ENCODE results near the gene TRIM10.
"Not testable (repeated sequence)": the region's sequence is repeated elsewhere in the genome, so short reads cannot be mapped to it uniquely, and the experiment has no call there.

Gene TRIM10

DNA sequence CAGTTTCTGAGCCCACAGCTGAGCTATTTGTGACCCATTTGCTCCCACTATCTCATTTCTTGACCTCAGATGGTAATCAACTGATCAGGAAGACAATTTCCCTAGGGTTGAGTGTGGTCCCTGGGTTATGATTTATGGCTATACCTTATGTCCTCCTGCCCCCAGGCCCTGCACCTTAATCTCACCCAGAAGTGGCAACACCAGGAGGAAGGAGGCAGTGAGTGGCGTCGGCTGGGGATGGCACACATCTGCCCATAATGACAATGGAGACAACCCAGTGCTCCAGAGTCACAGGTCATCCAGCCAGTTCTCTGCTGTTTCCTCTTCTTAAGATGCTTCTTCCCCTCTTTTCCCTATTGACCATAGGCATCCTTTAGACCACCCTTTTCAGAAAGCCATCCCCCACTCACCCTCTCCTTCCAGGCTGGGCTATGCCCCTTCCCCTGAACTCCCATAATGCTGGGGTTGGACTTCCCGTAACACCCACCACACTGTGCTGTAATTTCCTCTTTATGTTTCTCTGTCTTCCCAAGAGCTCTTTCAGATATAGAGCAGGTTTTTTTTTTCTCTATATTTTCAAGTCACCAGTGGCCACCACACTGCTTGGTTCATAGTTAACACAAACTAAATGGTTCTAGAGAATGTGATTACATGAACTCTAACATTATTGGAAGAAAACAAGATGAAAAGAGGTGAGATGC is 8.0 kb downstream of the TRIM10 start:
- no peak for DNase-seq (ENCODE audit: low read depth)

DNA sequence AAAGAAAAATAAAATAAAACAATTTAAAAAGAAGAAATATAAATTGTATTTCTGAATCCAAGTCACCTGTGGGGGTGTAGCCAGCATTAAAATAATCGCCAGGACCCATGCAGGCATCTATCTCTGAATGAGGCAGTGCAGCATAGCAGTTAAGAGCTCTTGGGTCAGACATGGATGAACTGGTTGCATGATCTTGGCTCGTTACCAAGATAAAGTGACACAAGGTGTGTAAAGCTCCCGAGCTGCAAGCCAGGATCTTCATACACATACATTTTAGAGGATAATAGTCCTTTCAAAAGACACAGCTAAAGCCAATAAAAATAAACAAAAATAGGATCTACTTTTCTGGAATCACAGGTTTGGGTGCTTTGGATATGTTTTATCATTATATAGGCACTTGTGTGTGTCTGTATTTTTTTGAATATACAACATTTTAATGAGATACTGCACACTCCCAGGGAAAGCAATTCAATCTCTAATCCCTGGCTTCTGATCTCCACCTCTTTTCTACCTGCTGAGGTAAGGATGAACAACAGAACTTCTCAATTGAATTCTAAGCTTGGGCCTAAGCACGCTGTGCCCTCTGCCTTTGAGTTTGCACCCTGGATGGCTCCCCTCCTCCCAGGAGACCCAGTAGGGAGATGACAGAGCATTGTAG is 8.9 kb downstream of the TRIM10 start:
- DNase-seq (ENCODE audit: low read depth) = no peak

DNA sequence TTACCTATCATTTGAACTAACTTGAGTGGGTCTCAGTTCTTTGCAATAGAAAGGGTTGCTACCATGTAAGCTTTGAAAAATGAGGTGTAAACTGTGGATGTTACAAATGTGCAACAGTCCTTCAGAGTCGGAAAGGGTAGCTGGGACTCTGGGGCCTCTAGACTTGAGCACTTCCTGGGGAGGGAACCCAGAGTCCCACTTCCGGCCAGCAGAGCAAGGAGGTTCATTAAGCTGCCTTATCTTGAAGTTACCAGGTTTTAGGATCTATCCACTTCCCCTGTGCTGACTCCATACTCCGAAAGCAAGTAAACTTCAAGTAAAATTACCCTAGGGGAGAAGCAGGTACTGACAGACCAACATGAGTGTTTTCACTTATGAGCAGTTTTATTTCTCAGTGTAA is 9.4 kb downstream of the TRIM10 start:
- DNase-seq (ENCODE audit: low read depth) = no peak

DNA sequence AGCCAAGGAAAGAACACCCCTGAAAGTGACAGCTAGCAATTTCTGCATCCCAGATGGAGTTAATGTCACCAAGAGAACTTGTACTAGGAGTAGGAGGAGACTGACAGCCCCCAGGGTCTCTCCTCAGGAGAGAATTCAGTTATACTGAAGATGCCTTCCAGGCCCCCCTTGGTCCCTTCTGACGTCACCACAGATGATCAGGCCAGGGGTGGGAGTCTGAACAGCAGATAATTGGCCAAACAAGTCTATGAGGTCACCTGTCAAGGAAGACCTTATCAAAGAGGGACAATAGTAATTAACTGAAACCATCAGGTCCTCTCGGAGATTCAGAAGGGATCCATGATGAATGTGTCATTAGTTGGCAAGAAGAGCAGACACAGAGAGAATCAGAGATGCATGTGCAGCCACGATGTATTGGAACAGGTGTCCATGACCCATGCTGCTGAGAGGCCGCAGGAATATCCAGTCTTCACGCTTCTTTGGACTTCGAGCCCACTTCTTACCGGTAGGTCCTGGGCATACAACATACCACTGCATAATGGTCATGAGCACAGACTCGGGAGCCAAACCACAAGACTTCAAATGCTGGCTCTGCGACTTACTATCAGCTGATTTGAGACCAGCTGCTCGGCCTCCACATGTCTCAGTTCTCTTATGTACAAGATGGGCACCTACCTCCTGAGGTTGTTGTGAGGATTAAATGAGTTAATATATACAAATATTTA is 10.2 kb downstream of the TRIM10 start:
- no peak for DNase-seq (ENCODE audit: low read depth)

DNA sequence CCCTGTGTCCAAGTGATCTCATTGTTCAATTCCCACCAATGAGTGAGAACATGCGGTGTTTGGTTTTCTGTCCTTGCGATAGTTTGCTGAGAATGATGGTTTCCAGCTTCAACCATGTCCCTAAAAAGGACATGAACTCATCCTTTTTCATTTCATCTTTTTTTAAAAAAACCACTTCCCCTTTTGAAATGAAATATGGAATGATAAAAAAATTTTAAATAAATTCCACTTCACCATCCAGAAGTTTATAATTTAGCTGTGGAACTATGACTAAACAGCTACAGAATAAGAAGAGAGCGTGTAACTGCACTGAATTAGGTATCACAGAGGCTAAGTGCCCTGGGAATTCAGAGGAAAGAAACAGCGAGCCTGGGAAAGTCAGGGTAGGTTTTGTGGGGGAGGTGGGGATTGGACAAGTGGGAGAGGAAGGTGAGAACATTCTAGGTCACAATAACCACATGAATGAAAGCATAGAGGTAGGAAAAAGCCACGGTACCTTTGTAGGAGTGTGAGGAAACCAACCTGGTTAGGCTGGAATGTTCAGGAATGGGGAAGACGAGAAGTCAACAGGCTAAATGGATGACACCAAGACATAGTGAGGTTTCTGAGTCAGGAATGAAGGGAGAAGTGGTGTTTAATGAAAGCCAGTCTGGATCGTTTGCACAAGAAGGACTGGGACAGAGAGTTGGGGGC is 11.0 kb downstream of the TRIM10 start:
- DNase-seq (ENCODE audit: low read depth) = no peak

GRCh38 chr6:30149234-30149633 is 11.8 kb downstream of the TRIM10 start:
- no peak for DNase-seq (ENCODE audit: low read depth)

DNA sequence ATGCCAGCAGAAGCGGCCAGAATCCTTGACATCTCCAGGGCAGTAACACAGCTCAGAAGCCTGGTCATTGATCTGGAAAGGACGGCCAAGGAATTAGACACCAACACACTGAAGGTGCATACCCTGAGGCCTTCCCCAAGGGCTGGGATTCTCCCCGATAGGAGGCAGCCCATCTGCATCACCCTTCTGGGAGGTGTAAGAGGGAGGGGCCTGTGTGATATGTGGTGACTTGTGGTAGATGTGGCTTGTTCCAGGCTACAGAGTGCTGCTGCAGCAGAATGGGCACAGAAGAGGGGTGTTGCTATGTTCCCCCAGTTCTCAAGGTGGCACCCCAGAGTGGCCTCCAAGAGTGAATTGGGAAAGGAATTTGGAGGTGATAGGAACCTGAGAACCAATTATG is 13.9 kb downstream of the TRIM10 start:
- no peak for DNase-seq (ENCODE audit: low read depth)

DNA sequence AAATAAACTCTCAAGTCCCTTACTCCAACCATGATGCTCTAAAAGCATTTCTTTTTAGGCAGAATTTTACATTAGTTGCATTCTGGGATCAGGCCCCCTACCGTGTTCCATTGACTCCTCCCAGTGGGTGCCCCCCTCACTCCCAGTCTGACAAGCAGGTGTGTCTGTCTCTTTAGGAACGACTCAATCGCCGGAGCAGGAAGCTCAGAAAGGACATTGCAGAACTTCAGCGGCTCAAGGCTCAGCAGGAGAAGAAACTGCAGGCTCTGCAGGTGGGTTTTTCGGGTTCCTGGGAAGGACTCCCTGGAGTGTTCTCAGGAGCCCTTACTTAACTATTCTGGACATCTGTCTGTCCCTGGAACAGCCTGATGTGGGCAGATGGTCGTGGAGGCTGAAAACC is 15.2 kb downstream of the TRIM10 start:
- DNase-seq (ENCODE audit: low read depth) = no peak

- DNase-seq (ENCODE audit: low read depth) = no peak
These were observed 16.2 kb downstream of the TRIM10 start for GRCh38 chr6:30144811-30145210.

- DNase-seq (ENCODE audit: low read depth) = no peak
These were observed 17.2 kb downstream of the TRIM10 start for GRCh38 chr6:30143780-30144179.

DNA sequence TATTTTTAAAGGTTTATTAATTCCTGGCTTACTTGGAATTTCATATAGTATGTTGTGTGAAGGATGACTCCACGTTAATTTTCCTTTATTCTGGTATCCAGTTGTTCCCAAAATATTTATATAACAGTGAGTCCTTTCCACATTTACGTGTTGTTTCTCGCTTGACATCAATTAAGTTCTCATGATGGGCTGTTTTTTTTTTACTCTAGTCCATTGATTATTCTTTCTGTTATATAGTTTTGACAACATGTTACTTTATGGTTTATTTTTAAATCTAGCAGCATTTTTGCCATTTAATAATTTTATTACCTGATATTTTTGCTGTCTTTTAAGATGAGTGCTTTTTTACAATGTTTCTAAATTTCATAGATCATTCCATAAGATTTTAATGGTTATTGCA is 18.3 kb downstream of the TRIM10 start:
- no peak for DNase-seq (ENCODE audit: low read depth)

- DNase-seq (ENCODE audit: low read depth) = not testable (repeated sequence)
These were observed 20.8 kb downstream of the TRIM10 start for GRCh38 chr6:30140240-30140639.

DNA sequence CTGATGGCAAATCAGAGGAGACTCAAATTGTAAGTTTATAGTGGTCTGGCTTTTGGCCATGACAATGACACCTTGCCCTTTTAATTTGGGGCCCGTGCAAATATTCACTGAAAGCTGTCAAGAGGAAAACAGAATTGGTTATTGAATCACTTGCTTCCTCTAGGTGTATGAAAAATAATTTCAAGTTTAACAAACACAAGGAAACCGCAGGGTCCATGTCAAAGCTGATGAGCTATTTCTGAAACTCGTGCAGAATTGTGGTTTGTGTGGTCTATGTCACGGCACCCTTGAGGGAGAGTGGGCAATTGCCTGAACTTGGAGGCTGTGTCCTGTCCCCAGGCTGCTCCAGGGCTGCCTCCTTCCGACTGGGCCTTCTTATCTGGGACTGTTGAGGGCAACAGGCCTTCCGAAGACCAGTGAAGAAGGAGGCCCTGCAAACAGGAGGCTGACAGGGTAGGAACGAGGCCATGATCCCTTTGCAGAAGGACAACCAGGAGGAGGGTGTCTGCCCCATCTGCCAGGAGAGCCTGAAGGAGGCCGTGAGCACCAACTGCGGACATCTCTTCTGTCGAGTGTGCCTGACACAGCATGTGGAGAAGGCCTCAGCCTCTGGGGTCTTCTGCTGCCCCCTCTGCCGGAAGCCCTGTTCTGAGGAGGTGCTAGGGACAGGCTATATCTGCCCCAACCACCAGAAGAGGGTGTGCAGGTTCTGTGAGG is 24.3 kb downstream of the TRIM10 start:
- DNase-seq (ENCODE audit: low read depth) = no peak

DNA sequence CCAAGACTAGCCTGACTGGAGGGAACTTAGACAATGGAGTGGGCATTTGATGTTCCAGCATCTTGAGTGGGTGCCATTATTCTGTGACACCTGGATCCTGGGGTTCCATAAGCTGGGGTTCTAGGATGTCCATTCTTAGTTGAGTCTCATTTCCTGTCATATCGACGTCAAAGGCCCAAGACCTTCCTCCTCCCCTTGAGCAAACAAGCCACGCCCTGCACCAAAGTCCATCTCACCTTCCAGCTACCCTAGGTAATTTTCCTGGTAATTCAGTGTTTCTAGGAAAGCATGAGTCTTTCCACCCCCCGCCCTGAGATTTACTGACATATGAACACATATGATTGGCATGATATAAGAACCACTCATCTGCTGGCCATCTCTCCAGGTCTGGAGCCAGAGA is 25.3 kb downstream of the TRIM10 start, which contains the start of gene TRIM40:
TSS of gene TRIM40 (plus strand) at position 384 of the 400 bp plus-strand sequence. CDS start 897 bp downstream, outside the sequence.
- no peak for DNase-seq (ENCODE audit: low read depth)

GRCh38 chr6:30135147-30135546 is 25.9 kb downstream of the TRIM10 start:
- no peak for DNase-seq (ENCODE audit: low read depth)

GRCh38 chr6:30131947-30132497 is 29.0 kb downstream of the TRIM10 start:
- no peak for DNase-seq (ENCODE audit: low read depth)

DNA sequence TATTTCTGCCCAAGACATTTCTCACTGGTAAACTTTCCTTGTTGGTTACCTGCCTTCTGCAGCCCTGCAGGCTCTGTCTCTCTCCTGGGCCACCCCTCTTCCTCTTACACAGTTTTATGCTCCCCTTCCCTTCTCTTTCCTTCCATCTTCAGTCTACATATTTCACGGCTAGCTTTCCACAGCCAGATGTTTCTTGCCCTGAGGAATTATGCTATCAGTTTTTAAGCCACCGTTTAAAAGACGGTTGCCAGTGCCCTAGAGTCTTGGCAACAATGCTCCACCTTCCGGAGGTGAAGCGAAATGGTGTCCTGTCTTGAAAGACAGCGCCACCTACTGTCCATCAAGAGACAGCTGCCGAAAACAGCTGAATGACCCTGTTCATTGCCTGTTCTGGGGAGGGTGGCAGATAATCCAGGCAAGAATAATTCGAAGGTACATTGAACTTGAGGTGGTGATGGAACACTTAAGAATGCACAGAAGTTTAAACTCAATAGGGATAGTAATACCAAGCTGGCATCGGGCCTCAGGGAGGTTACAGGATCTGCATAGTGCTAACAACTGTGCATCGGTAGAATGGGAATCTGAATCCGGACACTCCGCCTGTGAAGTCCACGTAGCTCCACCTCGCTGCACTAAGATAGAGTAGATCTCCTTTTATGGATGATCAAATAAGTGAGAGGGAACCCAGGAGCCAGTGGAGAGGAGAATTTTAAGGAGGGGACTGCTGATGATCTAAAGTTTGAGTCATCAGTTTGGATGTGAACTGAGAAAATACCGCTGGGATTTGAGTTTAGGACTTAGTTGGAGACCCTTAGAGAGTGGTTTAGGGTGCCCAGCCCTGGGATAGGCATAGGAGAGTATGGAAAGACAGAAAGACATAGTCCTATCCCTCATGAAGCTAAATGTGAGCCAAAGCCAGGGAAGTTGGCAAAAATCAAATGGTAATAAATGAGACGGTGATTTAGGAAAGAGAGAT is 29.8 kb downstream of the TRIM10 start:
- DNase-seq (ENCODE audit: low read depth) = no peak

- no peak for DNase-seq (ENCODE audit: low read depth)
These were observed 30.8 kb downstream of the TRIM10 start for GRCh38 chr6:30130179-30130679.

DNA sequence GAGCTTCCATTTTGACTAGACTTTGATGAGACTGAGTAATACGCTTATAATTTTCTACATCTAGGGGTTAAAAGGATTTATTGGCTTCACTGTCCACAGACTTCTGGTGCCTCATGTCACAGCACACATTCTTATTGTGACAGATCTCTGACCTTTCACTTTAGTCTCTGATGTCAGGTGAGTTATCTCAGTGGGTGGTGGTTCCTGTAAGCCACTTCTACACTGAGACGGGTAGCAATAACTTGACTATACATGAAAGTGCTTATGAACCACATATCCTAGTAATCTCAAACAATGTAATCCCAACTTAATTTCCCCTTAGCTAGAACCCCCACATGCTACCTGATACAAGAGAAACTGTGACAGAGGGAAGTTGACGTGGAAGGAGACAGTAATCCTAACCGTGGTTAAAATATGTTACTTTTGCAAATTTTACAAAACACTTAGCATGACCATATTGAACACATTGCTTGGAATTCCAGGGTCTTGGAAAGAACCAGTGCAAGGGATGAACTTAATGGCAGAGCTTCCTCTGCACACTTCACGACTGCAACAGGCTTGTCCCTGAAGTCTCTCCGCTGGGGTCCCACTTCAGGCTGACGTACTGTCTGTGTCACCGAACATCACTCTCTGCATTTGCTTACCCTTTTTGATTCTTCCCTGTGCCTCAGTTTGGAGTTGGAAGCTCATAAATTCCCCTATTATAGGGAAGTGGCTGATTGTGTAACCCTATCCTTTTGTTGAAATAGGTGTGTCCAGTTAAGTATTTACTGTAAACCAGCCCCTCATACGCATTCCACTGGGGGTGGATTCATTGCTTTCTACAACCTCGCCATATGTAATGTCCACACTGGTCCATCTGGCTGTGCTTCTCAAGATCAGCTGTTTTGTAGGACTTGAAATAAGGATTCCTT is 31.5 kb downstream of the TRIM10 start:
- DNase-seq (ENCODE audit: low read depth) = no peak

Measured in stimulated activated CD8-positive, alpha-beta memory T cell treated with anti-CD3 and anti-CD28 coated beads, Interleukin-15, amount 100 ng/mL, for 24 hours (primary cell).